Neutrophil (primary cell): ENCODE results near the gene EIF4E1B.

Experiments
- H3K27ac ChIP-seq: fragments of 200-600 bp; sonication (generic); 2 replicates; pipeline ENCODE4 v1.5.1; 2016; ENCODE audit warnings: mild to moderate bottlenecking, moderate library complexity
- H3K27me3 ChIP-seq: fragments of 200-600 bp; sonication (generic); 2 replicates; pipeline ENCODE4 v1.6.0; 2016; ENCODE audit warnings: mild to moderate bottlenecking
- H3K36me3 ChIP-seq: fragments of 200-600 bp; sonication (generic); 2 replicates; pipeline ENCODE4 v1.5.1; 2017
- H3K4me1 ChIP-seq, 2 experiments: fragments of 200-600 bp in 1 of 2; sonication (generic) in 1 of 2; 1 replicate in 1 of 2; 2 replicates in 1 of 2; pipeline versions ENCODE4 v1.5.1 to v1.6.1; 2013 to 2016; ENCODE audit warnings: low read depth in 1 of 2, low read length in 1 of 2, mild to moderate bottlenecking in 1 of 2, moderate library complexity in 1 of 2; ENCODE audit not compliant: control insufficient read depth in 1 of 2, insufficient read depth in 1 of 2
- H3K4me3 ChIP-seq, 2 experiments: fragments of 200-600 bp in 1 of 2; sonication (generic) in 1 of 2; 1 replicate in 1 of 2; 2 replicates in 1 of 2; pipeline ENCODE4 v1.5.1; 2013 to 2016; ENCODE audit warnings: low read depth in 1 of 2, low read length in 1 of 2, mild to moderate bottlenecking in 1 of 2, moderate library complexity in 1 of 2
- H3K9me3 ChIP-seq: fragments of 200-600 bp; sonication (generic); 2 replicates; pipeline ENCODE4 v1.5.1; 2016
- TF ChIP-seq, protein P1 (sequence below): fragments of 200-600 bp; sonication (generic); IDR thresholded peaks from 2 replicates; pipeline ENCODE4 v1.5.1; 2016; ENCODE audit warnings: antibody characterized with exemption

Gene EIF4E1B

DNA sequence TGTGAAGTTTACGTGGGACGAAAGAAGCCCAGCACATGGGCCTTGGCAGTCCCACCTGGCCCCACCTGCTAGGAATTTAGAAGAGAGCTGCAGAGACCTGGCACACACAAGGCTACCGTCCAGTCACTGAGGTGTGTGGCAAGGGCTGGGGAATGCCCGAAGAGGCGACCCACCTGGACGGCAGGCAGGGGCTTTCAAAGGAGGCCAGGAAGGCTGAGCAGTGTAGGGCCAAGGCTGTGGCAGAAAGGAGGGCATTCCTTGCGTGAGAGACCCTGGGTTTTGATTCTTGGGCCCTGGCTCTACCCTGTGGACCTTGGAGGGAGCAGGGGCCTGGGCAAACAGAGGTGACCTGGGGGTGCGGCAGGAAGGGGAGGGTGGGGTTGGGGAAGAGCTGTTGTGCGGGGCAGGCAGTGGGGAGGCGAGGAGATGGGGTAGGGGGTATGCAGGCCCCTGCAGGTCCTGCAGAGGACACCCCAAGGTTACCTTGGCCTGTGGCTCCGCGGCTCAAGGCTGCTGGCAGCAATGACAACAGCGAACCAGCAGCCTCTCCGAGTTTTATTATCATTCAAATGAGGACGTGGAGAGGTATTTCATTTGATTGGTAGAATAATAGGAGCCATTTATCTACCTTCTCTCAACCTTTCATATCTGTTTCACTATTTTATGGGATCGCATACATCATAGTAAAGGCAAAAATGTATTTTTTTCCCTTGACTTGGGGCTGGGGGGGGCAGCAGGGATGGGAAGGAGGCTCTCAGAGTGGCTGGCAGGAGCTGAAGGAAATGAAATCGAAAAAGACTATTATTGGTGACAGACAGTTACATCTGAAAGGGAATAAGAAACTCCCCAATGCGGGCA, 41.6 kb downstream of the EIF4E1B start:
- TF ChIP-seq, protein P1, sequence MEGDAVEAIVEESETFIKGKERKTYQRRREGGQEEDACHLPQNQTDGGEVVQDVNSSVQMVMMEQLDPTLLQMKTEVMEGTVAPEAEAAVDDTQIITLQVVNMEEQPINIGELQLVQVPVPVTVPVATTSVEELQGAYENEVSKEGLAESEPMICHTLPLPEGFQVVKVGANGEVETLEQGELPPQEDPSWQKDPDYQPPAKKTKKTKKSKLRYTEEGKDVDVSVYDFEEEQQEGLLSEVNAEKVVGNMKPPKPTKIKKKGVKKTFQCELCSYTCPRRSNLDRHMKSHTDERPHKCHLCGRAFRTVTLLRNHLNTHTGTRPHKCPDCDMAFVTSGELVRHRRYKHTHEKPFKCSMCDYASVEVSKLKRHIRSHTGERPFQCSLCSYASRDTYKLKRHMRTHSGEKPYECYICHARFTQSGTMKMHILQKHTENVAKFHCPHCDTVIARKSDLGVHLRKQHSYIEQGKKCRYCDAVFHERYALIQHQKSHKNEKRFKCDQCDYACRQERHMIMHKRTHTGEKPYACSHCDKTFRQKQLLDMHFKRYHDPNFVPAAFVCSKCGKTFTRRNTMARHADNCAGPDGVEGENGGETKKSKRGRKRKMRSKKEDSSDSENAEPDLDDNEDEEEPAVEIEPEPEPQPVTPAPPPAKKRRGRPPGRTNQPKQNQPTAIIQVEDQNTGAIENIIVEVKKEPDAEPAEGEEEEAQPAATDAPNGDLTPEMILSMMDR: no peak
- Histone ChIP-seq H3K27me3 (peaks cover 88% of the 10 kb centered on the region), H3K9me3 (no peaks in the 10 kb centered on the region)

DNA sequence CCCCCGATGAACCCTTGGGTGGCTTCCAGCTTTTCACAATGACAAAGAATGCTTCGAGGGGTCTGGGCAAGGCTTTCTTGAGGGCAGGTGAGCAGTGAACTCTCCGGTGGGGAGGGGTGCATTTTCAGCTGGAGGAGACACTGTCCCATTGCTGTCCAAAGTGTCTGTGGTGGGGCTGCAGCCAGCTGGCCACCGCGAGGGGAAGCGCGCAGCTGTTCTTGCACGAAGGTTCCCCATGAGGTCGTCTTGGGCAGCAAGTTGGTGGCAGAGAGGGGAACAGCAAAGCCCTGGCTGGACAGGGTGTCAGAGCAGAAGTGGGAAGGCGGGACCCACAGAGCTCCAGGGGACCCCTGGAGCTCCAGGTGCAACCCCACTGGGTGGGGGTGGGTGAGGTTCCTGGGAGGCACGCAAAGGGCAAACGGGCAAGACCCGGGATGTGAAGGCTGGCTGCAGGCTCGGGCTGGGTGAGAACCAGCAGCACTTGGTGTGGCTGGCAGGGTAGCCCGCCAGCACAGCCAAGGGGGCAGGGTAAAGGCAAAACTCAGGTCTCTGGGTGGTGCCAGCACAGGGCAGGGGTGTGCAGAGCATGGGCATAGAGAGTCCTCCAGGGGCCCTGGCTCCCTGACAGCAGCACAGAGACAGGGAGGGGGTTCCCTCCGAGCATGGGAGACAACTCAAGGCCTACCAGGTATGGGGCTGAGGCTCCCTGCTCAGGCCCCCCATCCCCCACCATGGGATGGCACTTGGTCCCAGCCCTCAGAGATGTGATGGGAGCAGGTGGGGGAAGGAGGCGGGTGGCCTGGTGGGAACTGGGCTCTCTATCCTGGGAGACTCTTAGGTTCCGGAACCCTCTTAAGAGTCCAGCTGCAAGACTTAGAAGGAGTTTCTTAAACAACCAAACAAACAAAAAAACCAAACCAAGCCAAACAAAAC, 43.4 kb downstream of the EIF4E1B start:
- Histone ChIP-seq H3K27me3 (peaks cover 88% of the 10 kb centered on the region), H3K36me3 (no peaks in the 10 kb centered on the region), H3K27ac (no peak overlapping the region), H3K9me3 (no peaks in the 10 kb centered on the region), H3K4me3 (no peak overlapping the region), H3K4me1 (no peaks in the 10 kb centered on the region)
- TF ChIP-seq, protein P1: no peak

More for the DNA sequence above, 41.6 kb downstream of the EIF4E1B start:
- Histone ChIP-seq H3K36me3 (no peaks in the 10 kb centered on the region), H3K4me1 (no peaks in the 10 kb centered on the region), H3K4me3 (no peak overlapping the region), H3K27ac (no peak overlapping the region)

DNA sequence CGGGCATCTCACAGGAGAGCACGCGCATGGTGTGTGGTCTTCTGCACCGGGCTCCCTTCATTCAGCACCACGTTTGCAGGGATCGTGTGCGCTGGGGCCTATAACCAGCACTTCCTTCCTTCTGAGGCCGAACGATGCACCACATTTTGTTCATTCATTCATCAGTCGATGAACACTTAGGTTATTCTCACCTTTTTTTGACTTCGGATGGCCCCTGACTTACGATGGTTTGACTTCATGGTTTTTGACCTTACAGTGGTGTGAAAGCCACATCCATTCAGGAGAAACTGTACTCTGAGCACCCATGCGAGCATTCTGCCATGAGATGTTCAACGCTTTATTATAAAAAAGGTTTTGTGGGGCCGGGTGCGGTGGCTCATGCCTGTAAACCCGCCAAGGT, 44.3 kb downstream of the EIF4E1B start:
- H3K9me3 ChIP-seq: no peaks in the 10 kb centered on the region
- TF ChIP-seq, protein P1: no peak
- no peaks in the 10 kb centered on the region for H3K36me3 ChIP-seq
- H3K4me3 ChIP-seq: no peak overlapping the region
- H3K27me3 ChIP-seq: peaks cover 88% of the 10 kb centered on the region
- no peaks in the 10 kb centered on the region for H3K4me1 ChIP-seq
- H3K27ac ChIP-seq: no peak overlapping the region

DNA sequence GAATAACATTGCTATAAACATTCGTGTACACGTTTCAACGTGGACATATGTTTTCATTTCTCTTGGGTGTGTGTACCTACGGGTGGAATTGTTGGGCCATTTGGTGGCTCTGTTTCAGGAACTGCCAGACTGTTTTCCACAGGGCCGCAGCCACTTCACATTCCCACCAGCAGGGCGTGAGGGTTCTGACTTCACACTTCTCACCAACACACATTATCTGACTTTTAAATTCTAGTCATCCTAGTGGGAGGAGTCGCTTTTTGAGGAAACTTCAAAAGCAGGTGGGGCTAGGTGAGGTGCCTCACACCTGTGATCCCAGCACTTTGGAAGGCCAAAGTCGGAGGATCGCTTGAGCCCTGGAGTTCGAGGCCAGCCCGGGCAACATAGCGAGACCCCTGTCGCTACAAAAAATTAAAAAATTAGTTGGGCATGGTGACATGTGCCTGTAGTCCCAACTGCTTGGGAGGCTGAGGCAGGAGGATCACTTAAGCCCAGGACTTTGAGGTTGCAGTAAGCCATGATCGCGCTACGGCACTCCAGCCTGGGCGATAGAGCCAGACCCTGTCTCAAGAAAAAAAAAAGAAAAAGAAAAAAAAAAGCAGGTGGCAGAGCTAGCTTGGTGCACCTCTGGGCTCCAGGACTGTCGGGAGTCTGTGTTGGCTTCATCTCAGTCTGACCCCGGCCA, 45.3 kb downstream of the EIF4E1B start:
- TF ChIP-seq, protein P1: no peak
- Histone ChIP-seq H3K4me1 (no peaks in the 10 kb centered on the region), H3K4me3 (no peak overlapping the region), H3K36me3 (no peaks in the 10 kb centered on the region), H3K9me3 (no peaks in the 10 kb centered on the region), H3K27ac (no peak overlapping the region), H3K27me3 (peaks cover 88% of the 10 kb centered on the region)

DNA sequence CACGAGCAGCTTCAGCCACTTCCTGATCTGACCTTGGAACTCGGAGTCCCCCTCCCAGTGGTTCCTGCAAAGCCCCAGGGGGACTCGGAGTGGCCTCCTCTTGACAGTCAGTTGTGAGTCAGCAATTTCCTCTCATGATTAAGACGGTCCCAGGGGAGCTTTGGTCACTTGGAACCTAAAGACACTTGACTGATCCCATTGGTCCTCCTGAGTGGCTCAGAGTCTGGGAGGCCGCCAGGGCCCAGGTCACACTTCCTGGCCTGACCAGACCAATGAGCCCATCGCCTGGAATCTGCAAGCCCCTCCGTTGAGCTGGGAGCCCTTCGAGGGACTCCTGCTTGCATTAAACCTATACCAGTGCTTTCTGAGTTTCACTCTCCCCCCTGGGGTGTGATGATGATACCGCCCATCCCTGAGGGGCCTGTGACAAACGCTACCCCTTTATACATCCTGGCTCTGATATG, 45.9 kb downstream of the EIF4E1B start:
- Histone ChIP-seq H3K36me3 (no peaks in the 10 kb centered on the region), H3K4me3 (no peak overlapping the region), H3K9me3 (no peaks in the 10 kb centered on the region), H3K4me1 (no peaks in the 10 kb centered on the region), H3K27ac (no peak overlapping the region), H3K27me3 (peaks cover 89% of the 10 kb centered on the region)
- TF ChIP-seq, protein P1: no peak
